Activated CD8-positive, alpha-beta memory T cell treated with anti-CD3 and anti-CD28 coated beads for 36 hours (primary cell): ENCODE results near the gene KCNH5. TPM values are rescaled to one million over a fixed set of nuclear protein-coding genes. Genes with fewer than 3 reads are reported as not detected.

Experiments
- total RNA-seq, 2 experiments: library from RNA; stranded (reverse); gene quantifications; one replicate each; pipeline ENCODE4 v1.2.3, GENCODE V29; 2021

KCNH5 gene
- total RNA-seq, 2 experiments from 2014 or later, result not detected

Other genes starting within 250 kb of the KCNH5 start
- gene RHOJ, start 159.0 kb upstream of the KCNH5 start, total RNA-seq, result not detected